Right kidney (tissue), 9 donors: ENCODE results near the gene ZFP57.
A peak's percentile ranks its signal among the peaks of the same experiment; 100 is the strongest.

ENCODE experiments used
- DNase-seq: peaks from one replicate; pipeline ENCODE4 v3.0.0-alpha.2; 2016
- long read RNA-seq, 8 donors: transcript quantifications; one replicate each; lab custom pipeline, GENCODE V29; 2026

Gene ZFP57
- long read RNA-seq, donor 1: 0 reads
- long read RNA-seq, donor 2: 0 reads
- long read RNA-seq, donor 3: 0 reads
- long read RNA-seq, donor 4: 0 reads
- long read RNA-seq, donor 5: 0 reads
- long read RNA-seq, donor 6: 0 reads
- long read RNA-seq, donor 7: 0 reads
- long read RNA-seq, donor 8: 0 reads

GRCh38 chr6:29680904-29681303 lies at the start of gene ZFP57:
ZFP57 (minus strand) TSS chr6:29681152; CDS start chr6:29677003, 4,149 bp downstream.
- DNase-seq: no peak

GRCh38 chr6:29730575-29731126 lies 49.7 kb upstream of the ZFP57 start:
- DNase-seq: no peak

- DNase-seq: no peak
Observed at GRCh38 chr6:29729774-29730328, 48.9 kb upstream of the ZFP57 start.

GRCh38 chr6:29728875-29729270 lies 47.9 kb upstream of the ZFP57 start:
- DNase-seq: no peak

- DNase-seq: no peak
Observed at GRCh38 chr6:29728173-29728874, 47.4 kb upstream of the ZFP57 start.

- no peak for DNase-seq
Observed at GRCh38 chr6:29727637-29728036, 46.7 kb upstream of the ZFP57 start.

- no peak for DNase-seq
Observed at GRCh38 chr6:29726571-29727194, 45.7 kb upstream of the ZFP57 start.

GRCh38 chr6:29726001-29726400 lies 45.0 kb upstream of the ZFP57 start:
- no peak for DNase-seq

- no peak for DNase-seq
Observed at GRCh38 chr6:29724937-29725869, 44.3 kb upstream of the ZFP57 start.

GRCh38 chr6:29723666-29724588 lies 43.0 kb upstream of the ZFP57 start:
- peak; percentile 20 for DNase-seq

GRCh38 chr6:29723262-29723665 lies 42.3 kb upstream of the ZFP57 start, which contains the start of gene HLA-F:
HLA-F (plus strand) TSS chr6:29723434; CDS start chr6:29723464, 30 bp downstream.
- peak; percentile 58 for DNase-seq

GRCh38 chr6:29720863-29721262 lies 39.9 kb upstream of the ZFP57 start:
- no peak for DNase-seq

- DNase-seq: no peak
Observed at GRCh38 chr6:29710281-29710941, 29.5 kb upstream of the ZFP57 start.

- no peak for DNase-seq
Observed at GRCh38 chr6:29709188-29709587, 28.2 kb upstream of the ZFP57 start.

- DNase-seq: no peak
Observed at GRCh38 chr6:29708432-29709179, 27.7 kb upstream of the ZFP57 start.

- DNase-seq: no peak
Observed at GRCh38 chr6:29705389-29706231, 24.7 kb upstream of the ZFP57 start.

- DNase-seq: peak; percentile 17
Observed at GRCh38 chr6:29702519-29703103, 21.7 kb upstream of the ZFP57 start.
